UCSD-AML1 (cell line): Measurements from ENCODE around the gene MBD5.
"Not testable (repeated sequence)": the region's sequence is repeated elsewhere in the genome, so short reads cannot be mapped to it uniquely, and the experiment has no call there.

Experiments
- DNase-seq: peaks from one replicate; lab custom pipeline; 2025; ENCODE audit not compliant: unreplicated experiment; lab: John Stamatoyannopoulos, UW

The MBD5 gene

DNA sequence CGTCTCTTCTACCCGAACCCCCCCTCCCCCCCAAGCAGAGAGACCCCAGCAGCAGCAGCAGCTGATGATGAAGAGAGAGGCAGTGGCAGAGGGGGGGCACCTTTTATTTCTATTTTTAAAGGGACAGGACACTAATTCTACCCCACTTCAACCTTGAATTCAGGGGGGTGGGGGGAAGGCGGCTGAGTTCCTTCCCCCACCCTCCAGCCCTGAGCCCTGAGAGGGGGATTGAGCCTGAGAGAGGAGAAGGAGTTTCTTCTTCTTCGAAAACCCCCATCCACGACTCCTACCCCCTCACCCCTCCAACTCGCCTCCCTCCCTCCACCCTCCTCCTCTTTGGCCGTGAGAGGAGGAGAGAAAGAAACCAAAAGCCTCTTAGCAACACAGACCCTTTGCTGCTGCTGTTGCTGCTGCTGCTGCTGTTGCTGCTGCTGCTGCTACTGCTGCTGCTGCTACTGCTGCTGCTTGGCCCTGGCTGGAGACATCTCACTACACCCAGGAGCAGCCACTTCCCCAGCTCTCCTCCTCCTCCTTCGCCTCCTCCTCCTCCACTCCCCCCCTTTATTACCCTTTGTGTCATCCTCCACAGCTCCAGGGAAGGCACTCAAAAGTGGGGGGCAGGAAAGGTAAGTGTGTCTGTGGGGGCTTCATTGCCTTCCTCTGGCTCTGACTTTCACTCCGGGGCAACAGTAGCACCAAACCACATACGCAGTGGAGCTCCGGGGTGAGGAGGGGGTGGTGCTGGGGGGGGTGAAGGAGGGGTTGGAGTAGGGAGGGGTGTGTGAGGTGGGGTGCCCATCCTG lies at the start of gene MBD5:
Gene MBD5 (plus strand): TSS at position 33 of the 803 bp plus-strand sequence.
- peak; percentile 77 for DNase-seq

DNA sequence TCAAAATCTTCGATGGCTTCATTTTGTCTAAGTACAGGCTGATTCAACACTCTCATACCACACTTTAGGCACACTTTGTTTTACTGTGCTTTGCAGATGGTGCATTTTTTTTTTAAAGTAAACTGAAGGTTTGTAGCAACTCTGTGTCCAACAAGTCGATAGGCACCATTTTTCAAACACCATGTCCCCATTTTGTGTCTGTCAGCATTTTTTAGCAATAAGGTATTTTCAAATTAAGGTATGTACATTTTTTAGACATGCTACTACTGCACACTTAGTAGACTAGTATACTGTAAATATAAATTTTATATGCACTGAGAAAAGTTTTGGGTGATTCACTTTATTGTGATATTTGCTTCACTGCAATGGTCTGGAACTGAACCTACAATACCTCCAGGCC lies 44.8 kb upstream of the MBD5 start:
- no peak for DNase-seq

DNA sequence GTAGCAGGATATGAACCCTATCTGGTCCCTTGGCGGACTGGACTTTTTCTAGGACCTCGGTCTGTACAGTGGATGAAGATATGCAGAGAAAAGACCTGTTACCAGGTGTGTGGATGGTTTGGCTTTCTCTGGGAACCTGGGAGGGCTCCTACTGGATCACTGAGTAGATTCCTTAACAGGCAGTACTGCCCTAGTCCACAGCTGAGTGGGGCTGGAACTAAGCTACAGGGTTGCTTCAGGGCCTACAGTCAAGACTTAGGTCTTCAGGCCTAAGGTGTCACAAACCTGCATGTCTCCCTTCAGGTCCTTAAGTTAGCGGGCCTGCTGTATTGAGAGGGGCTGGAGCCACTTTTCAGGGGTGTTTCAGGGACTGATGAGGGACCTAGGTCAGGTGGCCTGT lies 43.2 kb upstream of the MBD5 start:
- no peak for DNase-seq

DNA sequence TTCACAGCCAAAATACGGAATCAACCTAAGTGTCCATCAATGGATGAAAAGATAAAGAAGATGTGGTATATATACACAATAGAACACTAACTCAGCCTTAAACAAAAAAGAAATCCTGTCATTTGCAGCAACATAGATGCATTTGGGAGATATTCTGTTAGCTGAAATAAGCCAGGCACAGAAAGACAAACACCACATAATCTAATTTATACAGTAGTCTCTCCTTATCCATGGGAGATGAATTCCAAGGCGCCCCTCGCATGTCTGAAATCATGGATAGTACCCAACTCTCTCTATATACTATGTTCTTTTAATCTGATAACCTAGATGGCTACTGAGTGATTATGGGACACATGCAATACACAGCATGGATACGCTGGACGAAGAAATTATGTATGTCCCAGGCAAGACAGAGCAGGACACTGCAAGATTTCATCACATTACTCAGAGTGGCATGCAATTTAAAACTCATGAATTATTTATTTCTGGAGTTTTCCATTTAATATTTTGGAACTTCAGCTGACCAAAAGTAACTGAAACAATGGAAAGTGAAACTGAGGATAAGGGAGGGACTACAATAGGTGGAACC lies 39.9 kb upstream of the MBD5 start:
- no peak for DNase-seq

DNA sequence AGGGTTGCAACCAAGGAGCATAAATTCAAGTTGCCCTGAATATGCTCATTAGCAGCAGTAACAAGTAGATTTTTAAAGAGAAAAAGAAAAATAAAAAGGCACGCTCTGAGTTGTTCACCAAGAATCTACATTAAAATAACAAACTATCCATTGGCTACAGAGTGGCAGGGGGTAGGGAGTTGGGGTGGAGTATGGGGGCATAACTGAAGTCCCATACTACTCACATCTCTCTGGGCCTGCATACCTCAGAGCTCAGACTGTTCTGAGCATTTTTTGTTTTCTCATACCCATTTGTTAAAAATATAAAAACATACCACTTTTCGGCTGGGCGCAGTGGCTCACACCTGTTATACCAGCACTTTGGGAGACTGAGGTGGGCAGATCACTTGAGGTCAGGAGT lies 31.8 kb upstream of the MBD5 start:
- no peak for DNase-seq

DNA sequence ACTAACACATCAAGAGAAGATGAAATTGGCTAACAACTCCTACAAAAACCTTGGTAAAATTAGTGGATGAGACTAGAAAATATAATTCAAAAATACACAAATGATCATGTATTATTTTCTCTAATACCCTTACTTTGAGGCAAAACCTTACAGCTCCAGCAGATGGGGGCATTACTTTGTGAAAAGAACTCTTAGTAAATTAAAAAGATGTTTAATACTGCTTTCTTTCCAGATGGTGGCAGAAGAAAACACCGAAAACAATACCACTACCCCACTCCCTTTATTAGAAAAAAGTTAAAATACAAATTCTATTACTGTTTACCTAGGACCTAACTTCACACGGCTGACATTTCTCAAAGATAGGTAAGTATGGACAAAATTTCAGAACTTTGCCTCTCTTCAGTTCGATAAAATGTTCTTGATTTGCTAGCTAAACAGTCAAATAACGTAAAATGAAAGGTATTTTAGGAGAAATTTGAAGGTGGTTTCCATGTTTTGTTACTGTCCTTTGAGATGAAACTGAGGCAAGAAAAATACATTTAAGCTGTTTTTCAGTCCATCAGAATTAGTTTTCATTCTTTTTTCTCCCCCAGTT lies 31.0 kb upstream of the MBD5 start:
- DNase-seq = no peak

DNA sequence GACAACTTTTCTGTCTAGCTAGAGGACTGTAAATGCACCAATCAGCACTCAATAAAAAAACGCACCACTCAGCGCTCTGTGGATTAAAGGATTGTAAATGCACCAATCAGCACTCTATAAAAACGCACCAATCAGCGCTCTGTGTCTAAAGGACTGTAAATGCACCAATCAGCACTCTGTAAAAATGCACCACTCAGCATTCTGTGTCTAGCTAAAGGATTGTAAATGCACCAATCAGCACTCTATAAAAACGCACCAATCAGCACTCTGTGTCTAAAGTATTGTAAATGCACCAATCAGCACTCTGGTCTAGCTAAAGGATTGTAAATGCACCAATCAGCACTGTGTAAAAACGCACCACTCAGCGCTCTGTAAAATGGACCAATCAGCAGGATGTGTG lies 25.9 kb upstream of the MBD5 start:
- DNase-seq = not testable (repeated sequence)

DNA sequence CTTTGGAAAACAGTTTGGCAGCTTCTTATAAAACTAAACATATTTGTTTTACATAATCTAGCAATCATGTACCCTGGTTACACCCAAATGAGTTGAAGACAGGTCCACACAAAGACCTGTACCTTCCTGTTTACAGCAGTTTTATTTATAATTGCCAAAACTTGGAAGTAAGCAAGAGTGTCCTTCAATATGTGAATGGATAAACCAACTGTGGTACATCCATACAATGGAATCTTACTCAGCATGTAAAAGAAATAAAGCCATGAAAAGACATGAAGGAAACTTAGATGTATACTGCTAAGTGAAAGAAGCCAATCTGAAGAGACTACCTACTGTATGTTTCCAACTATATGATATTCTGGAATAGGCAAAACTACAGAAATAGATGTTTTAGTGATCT lies 24.1 kb upstream of the MBD5 start:
- no peak for DNase-seq

DNA sequence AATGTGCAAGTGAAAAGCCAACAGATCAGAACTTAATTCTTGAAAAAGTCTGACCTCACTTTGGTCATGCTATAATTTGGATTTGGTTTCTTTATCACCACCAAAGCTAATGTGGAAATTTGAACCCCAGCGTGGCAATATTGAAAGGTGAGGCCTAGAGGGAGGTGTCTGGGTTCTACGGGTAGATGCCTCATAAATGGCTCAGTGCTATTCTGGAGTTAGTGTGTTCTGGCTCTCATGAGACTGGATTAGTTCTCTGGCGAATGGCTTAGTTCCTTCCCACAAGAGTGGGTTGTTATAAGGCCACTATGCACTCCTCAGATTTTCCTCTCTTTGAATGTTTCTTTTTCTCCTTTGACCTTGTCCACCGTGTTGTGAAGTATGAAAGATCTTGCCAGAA lies 22.7 kb upstream of the MBD5 start:
- DNase-seq = no peak

DNA sequence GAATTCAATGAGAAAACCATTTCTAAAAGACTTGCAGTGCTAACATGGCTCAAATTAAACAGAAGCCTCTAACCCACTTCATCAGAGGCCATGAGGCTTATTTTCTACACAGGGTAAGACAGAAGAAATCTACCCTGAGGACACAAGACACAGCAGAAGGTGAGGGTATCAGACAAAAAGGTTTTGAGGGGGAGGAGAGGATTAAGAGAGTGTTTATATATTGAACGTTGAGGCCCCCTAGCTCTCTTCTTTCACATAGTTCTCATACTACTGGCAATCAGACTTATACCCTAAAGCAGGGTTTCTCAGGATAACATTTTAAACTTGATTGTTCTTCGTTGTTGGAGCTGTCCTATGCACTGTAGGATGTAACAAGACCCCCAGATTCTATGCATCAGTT lies 21.8 kb upstream of the MBD5 start:
- DNase-seq = no peak

DNA sequence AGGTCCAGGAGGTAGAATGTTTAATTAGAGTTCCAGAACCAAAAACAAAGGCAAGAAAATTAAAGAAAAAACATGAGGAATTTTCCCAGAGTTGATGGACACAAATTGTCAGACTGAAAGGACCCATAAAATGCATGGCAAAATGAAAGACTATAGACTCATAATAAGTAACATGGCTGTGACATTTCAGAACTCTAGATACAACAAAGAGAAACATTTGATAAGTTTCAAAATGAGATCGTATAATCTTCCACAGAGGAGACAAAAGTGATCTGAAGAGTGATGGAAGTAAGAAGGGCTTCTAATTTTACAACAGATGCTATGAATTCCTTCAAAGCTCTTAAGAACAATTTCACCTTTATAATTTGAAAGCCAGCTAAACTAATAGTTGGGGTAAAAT lies 20.8 kb upstream of the MBD5 start:
- no peak for DNase-seq

DNA sequence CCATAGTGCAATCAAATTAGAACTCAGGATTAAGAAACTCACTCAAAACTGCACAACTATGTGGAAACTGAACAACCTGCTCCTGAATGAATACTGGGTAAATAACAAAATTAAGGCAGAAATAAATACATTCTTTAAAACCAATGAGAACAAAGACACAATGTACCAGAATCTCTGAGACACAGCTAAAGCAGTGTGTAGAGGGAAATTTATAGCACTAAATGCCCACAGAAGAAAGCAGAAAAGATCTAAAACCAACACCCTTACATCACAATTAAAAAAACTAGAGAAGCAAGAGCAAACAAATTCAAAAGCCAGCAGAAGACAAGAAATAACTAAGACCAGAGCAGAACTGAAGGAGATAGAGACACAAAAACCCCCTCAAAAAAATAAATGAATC lies 18.5 kb upstream of the MBD5 start:
- not testable (repeated sequence) for DNase-seq

DNA sequence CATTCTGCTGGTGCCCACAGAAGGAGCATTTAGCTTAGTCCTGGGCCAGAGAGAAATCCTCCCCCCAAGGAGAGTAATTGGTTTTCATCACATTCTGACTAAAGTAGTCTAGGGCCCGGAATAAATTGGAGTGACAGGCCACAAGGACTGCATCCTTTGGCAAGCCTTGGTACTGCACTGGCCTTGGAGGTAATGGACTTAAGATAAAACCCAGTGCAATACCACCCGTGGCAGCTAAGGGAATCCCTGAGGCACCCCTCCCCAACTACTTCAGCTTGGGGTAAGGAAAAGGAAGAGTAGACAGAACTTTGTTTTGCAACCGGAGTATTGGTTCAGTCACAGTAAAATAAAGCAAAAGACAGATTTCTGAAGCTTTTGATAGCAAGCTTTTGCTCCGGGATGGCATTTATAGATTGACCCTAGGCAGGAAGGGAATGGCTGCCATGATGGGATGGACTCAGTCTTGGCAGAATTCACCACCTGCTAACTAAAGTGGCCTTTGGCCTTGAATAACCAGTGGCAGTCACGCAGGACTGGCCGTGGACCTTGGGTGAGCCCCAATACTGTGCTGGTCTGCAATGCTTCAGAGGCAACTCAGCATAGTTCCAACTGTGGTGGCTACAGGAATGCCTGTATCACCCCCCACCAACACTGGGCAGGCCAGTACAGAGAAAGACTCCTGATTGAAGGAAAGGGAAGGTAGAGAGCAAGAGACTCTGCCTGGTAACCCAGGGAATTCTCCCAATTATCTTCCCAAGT lies 14.5 kb upstream of the MBD5 start:
- DNase-seq = no peak

DNA sequence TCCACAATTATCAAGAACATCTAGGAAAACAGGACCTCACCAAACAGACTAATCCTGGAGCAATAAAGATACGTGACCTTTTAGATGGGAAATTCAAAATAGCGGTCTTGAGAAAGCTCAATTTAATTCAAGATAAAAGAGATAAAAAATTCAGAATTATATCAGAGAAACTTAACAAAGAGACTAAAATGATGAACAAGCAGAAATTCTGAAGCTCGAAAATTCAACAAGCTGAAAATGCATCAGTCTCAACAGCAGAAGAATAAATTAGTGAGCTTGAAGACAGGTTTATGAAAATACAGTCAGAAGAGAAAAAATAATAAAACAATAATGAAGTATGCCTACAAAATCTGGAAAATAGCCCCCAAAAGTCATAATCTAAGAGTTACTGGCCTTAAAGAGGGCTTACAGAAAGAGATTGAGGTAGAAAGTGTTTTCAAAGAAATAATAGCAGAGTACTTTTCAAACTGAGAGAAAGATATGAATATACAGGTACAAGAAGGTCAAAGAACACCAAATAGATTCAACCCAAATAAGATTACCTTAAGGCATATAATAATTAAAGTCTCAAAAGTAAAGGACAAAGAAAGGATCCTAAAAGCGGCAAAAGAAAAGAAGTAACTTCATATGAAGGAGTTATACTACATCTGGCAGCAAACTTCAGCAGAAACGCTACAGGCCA lies 13.5 kb upstream of the MBD5 start:
- no peak for DNase-seq

DNA sequence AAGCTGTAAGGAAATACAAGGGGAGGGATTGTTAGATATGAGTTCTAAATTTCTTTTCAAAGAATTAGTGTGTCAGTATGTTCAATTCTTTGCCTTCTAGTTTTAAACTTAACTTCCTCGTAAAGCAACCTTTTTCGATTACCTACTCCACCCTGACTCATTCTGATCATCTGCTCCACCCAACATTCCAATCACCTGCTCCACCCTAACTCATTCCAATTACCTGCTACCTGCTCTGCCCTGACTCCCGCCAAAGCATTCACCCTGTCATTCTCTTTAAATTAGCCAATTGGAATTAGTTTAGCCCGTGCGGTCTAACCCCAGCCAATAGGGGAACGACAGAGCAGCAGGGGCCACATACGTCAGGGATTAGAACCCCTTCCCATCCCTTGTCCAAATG lies 12.5 kb upstream of the MBD5 start:
- DNase-seq = not testable (repeated sequence)

DNA sequence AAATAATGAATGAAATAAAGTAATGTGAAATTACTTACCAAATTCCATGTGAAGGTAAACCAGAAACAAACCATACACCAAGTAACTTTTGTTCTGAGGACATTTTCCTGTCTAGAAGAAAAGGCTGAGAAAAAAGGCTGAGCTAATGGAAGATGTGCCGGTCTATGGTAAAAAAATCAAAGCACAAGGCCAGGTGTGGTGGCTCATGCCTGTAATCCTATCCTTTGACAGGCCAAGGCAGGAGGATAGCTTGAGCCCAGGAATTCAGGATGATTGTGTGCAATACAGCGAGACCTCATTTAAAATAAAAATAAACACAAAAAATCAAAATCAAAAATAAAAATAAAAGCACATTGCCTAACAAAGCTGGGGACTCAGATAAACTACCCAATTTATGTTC lies 7.0 kb upstream of the MBD5 start:
- no peak for DNase-seq

DNA sequence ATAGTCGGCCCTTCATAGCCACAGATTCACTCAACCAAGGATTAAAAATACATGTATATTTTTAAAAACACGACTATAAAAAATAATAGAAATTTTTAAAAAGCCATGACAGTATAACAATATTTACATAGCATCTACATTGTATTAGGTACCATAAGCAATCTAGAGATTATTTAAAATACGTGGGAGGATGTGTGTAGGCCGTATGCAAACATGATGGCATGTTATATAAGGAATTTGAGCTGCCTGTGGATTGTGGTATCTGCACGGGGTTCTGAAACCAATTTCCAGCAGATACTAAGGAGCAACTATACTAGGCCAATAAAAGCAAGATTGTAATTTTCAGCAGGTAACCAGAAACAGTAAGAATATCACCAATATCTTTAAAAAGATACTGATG lies 6.3 kb upstream of the MBD5 start:
- DNase-seq = no peak

DNA sequence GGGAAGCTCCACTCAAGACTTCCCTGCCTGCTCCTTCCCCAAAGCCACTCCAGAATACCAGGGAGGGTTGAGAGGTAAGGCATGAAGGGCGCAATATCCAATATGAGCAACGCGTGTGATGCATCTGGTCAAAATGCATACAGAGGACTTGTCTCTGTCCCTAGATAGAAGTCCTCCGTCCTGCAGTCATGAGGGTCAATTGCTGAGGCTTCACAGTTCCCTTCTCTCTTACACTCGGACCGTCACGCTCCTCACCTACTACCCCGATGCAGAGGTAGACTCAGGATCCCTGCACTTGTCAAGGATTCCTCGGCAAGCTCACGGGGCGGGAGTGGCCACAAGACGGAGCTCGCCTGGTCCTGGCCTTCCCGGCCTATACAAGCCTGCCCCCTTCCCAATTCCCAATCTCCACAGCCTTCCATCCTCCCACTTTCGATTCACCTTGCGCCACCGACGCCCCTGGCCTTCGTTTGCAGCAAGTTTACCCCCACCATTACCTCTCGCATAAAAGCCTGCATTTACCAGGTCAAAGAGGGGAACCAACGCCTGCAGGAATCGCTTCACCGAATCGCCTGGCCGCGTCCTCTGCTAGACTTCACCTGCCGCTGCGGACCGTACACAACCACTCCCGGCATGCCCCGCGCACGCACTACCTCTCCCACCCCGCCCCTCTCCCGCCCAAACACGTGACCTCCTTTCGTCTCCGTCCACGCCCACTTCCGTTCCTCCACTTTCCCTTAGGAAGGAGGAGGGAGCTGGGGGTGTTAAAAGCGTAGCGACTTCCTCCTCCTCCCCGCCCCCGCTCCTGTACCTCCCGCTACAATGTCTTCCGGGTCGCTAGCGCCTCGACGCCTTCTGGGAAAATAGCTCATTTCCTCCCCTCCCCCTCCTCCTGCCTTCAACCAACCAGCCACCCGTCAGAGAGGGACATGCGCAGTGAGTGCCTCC lies 506 bp upstream of the MBD5 start, which contains the start of gene ORC4:
Gene ORC4 (minus strand): TSS at position 627 of the 948 bp plus-strand sequence. CDS start 44,779 bp downstream, outside the sequence.
- peak; percentile 98 for DNase-seq

DNA sequence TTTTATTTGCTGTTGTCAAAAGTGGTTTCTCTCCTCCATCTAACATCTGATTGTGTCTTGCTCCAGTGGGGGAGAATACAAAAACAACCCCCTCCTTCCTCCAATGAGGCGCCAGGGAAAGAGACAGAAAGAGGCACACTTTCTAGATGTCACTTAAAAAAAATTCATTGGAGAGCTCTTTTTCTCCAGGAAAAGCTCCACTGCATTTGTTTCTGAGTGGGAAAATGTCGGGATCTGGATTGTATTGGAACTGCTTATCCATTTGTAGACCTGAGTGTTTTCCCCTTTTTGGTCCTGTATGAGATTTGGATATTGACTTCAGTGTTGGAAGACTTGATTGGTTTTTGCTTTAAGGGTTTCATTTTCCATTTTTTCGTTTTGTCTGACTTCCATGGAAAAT lies 995 bp downstream of the MBD5 start:
- DNase-seq = no peak

DNA sequence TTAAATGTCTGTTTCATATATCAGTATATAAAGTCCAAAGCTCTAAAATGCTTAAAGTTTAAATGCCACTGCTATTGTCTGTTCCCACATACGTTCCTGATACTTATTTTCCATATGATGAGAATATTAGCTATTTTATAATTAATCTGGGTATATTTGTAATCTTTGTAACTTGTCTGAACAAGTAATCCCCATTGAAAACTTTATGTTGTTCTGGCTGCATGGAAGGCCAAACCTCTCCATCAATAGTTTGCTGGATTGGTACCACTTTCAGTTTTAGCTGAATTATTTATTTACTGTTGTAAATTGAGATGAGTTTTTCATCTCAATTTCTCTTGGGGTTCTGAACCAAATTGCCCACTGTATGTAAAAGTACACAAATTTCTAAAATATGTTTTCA lies 1.5 kb downstream of the MBD5 start:
- DNase-seq = no peak
